Peyer's patch (tissue), 4 donors: Measurements from ENCODE around the gene RNASE8.

Experiments
- CTCF ChIP-seq, 6 experiments: fragments of 450-650 bp in 4 of 6; fragments of 200-600 bp in 2 of 6; sonication (generic) in 1 of 6; IDR thresholded peaks; one replicate each; pipeline ENCODE4 v1.5.1; 2017 to 2019; ENCODE audit warnings: antibody characterized with exemption in 6 of 6, mild to moderate bottlenecking in 3 of 6, moderate library complexity in 1 of 6
- POLR2A ChIP-seq, 2 donors: fragments of 450-650 bp; IDR thresholded peaks; one replicate each; pipeline ENCODE4 v1.5.1; 2017; ENCODE audit warnings: antibody characterized with exemption in 2 of 2, mild to moderate bottlenecking in 2 of 2, moderate library complexity in 2 of 2

GRCh38 chr14:21078726-21079125, 21.1 kb downstream of the RNASE8 start:
- TF ChIP-seq POLR2A (IDR thresholded peaks at IDR 0.05) (no peak), CTCF (IDR thresholded peaks at IDR 0.05) (no peak)
